Vagina (tissue), 2 donors: ENCODE results near the gene IQSEC2.

Experiments used
- CTCF ChIP-seq, 3 experiments: fragments of 450-650 bp in 2 of 3; fragments of 200-600 bp in 1 of 3; sonication (generic) in 1 of 3; IDR thresholded peaks; one replicate each; pipeline ENCODE4 v1.5.1; 2017 to 2019; ENCODE audit warnings: antibody characterized with exemption in 3 of 3, mild to moderate bottlenecking in 2 of 3, moderate library complexity in 2 of 3
- POLR2AphosphoS5 ChIP-seq, 2 donors: sonication (generic); formaldehyde crosslinking; IDR thresholded peaks; one replicate each; pipeline ENCODE4 v1.9.0; 2017; ENCODE audit warnings: antibody characterized with exemption in 2 of 2, mild to moderate bottlenecking in 2 of 2, low read depth in 1 of 2; ENCODE audit not compliant: insufficient read depth in 1 of 2

- TF ChIP-seq CTCF (IDR thresholded peaks at IDR 0.05), result no peak
- TF ChIP-seq POLR2AphosphoS5 (IDR thresholded peaks at IDR 0.05; ENCODE audit: insufficient read depth in 1 of 2, low read depth in 1 of 2), result no peak
Measured at GRCh38 chrX:53227224-53227765, 54.1 kb downstream of the IQSEC2 start.
